Fibroblast of the aortic adventitia (primary cell): ENCODE measurements around the gene PMEPA1. TPM values are rescaled to one million over a fixed set of nuclear protein-coding genes. Genes with fewer than 3 reads are reported as not detected.
A peak's percentile ranks its signal among the peaks of the same experiment; 100 is the strongest.

Source experiments
- DNase-seq: peaks from one replicate; pipeline ENCODE4 v3.0.0-alpha.2; 2010; ENCODE audit warnings: low read depth
- H3K4me3 ChIP-seq: 2 replicates; pipeline ENCODE4 v1.5.1; 2011; ENCODE audit warnings: low read depth, mild to moderate bottlenecking, control low read depth, low read length, moderate library complexity
- CTCF ChIP-seq: IDR thresholded peaks from 2 replicates; pipeline ENCODE4 v1.5.1; 2011; ENCODE audit warnings: mild to moderate bottlenecking, low read length, control low read depth, inconsistent platforms; ENCODE audit not compliant: insufficient read depth
- total RNA-seq: library from RNA; depleted of rRNA; stranded (reverse); fragments of >200 nt; gene quantifications from 2 replicates; pipeline ENCODE4 v1.2.3, GENCODE V29; 2012; ENCODE audit warnings: low replicate concordance

PMEPA1 gene
- total RNA-seq, 1 donor, result 1.4 TPM

DNA sequence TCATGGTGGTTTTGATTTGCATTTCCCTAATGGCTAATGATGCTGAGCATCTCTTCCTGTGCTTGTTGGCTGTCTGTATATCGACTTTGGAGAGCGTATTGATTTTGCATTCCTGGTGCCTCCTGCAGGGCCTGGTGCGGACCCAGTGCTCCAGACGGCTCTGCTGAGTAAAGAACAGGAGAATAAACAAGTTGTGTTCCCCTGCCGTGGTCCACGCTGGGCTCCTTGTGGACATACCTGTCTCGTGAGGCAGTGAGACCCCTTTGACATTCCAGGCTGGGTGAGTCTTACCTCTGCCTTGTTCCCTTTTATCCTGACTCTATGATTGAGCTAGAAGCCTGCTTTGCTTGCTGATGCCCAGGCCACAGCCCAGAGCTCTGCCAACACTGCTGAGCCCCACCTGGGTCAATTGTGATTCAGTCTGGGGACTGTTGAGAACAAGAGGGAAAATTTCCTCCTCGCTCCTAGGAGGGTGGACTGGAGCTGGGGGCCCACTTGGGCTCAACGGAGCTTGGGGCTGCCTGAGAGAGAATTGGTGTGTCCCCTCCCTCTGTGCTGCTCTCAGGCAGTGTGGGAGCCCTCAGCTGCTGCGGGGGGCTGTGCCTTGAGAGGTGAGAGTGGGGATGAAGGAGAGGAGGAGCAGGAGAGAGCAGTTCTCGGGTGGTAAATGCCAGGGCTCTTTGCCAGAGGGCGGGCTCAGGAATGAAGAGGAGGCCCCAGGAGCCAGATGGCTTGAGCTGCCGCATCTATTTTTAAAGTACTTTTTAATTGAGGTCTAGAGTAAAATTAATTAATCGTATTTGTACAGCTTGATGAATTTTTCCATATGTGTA lies 43.7 kb upstream of the PMEPA1 start:
- H3K4me3 ChIP-seq, result no peak overlapping the region
- TF ChIP-seq CTCF, result no peak
- no peak for DNase-seq

- DNase-seq, result no peak
- no peak overlapping the region for H3K4me3 ChIP-seq
- TF ChIP-seq CTCF, result no peak
These were observed 41.6 kb upstream of the PMEPA1 start for GRCh38 chr20:57751411-57751810.

DNA sequence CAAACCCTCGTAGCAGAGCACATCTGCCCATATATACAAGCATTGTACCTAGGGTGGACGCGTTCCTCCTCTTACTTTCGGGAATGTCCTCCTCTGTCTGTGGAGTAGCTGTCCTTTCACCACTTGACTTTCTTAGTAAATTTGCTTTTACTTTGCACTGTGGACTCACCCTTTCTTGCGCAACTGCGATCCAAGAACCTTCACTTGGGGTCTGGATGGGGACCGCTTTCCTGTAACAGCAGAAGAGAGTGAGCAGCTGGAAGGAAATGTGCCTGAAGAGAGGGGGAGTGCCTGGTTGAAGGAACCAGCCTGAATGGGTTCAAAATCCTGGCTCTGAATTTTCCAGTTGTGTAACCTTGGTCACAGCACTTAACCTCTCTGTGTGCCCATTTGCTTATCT lies 40.1 kb upstream of the PMEPA1 start:
- no peak for DNase-seq
- H3K4me3 ChIP-seq, result no peak overlapping the region
- TF ChIP-seq CTCF, result no peak

- DNase-seq, result no peak
- TF ChIP-seq CTCF, result no peak
- H3K4me3 ChIP-seq, result peak overlapping the region; percentile 59
These were observed 39.4 kb upstream of the PMEPA1 start for GRCh38 chr20:57749131-57749690.

- TF ChIP-seq CTCF, result no peak
- peak overlapping the region; percentile 59 for H3K4me3 ChIP-seq
- DNase-seq, result peak; percentile 70
These were observed 38.9 kb upstream of the PMEPA1 start for GRCh38 chr20:57748601-57749130.

- TF ChIP-seq CTCF, result no peak
- DNase-seq, result no peak
- no peak overlapping the region for H3K4me3 ChIP-seq
These were observed 38.2 kb upstream of the PMEPA1 start for GRCh38 chr20:57747861-57748481.
